HEK293 (cell line): ENCODE results near the gene MTR.

Experiments used
- CTCF ChIA-PET: fragments of 350-600 bp; formaldehyde crosslinking; extraction: SDS; loops from one replicate; lab custom pipeline; 2021; ENCODE audit warnings: antibody characterized with exemption; lab: Yijun Ruan, JAX
- POLR2A ChIA-PET: fragments of 300-600 bp; formaldehyde crosslinking; extraction: SDS; loops from one replicate; lab custom pipeline; 2020; ENCODE audit warnings: antibody characterized with exemption, inconsistent platforms; lab: Yijun Ruan, JAX
- H3K27ac ChIP-seq: fragments of 200-500 bp; sonication (Bioruptor generic); 2 replicates; pipeline ENCODE4 v1.5.1; 2014; ENCODE audit warnings: low read depth, low read length, control low read depth, inconsistent platforms; ENCODE audit errors: extremely low read depth
- H3K36me3 ChIP-seq, 2 experiments: fragments of 200-500 bp in 1 of 2; sonication (Bioruptor generic) in 1 of 2; 1 replicate in 1 of 2; 2 replicates in 1 of 2; pipeline ENCODE4 v1.5.1; 2014 to 2017; ENCODE audit warnings: inconsistent platforms in 2 of 2, low read length in 2 of 2; ENCODE audit not compliant: control insufficient read depth in 2 of 2, insufficient read depth in 1 of 2
- H3K4me1 ChIP-seq: fragments of 200-500 bp; sonication (Bioruptor generic); 2 replicates; pipeline ENCODE4 v1.5.1; 2014; ENCODE audit warnings: mild to moderate bottlenecking, low read length, inconsistent platforms; ENCODE audit not compliant: control insufficient read depth, insufficient read depth
- H3K4me3 ChIP-seq: 2 replicates; pipeline ENCODE4 v1.5.1; 2011; ENCODE audit warnings: low read depth, mild to moderate bottlenecking, control low read depth, low read length, moderate library complexity
- H3K9me3 ChIP-seq: fragments of 200-500 bp; sonication (Bioruptor generic); 2 replicates; pipeline ENCODE4 v1.5.1; 2014; ENCODE audit warnings: low read depth, low read length, inconsistent platforms; ENCODE audit not compliant: control insufficient read depth, insufficient read depth
- HOXD13 ChIP-seq: sonication (generic); formaldehyde crosslinking; IDR thresholded peaks from 2 replicates; pipeline ENCODE4 v1.8.0; 2022; ENCODE audit warnings: missing genetic modification reagents, borderline replicate concordance
- ZIC2 ChIP-seq: fragments of 450-650 bp; formaldehyde crosslinking; IDR thresholded peaks from 2 replicates; pipeline ENCODE4 v1.5.1; 2016; ENCODE audit warnings: missing biosample characterization, missing genetic modification characterization
- ZNF112 ChIP-seq: fragments of 450-650 bp; formaldehyde crosslinking; IDR thresholded peaks from 2 replicates; pipeline ENCODE4 v1.5.0; 2017; ENCODE audit warnings: missing biosample characterization, missing genetic modification characterization
- ZNF341 ChIP-seq: fragments of 450-650 bp; formaldehyde crosslinking; IDR thresholded peaks from 2 replicates; pipeline ENCODE4; 2016; ENCODE audit warnings: low read depth, missing biosample characterization, missing genetic modification characterization
- ZNF549 ChIP-seq: fragments of 450-650 bp; IDR thresholded peaks from 2 replicates; pipeline ENCODE4 v1.5.1; 2018; ENCODE audit warnings: missing biosample characterization, missing genetic modification characterization, mild to moderate bottlenecking, inconsistent platforms, moderate library complexity
- ZXDB ChIP-seq: fragments of 450-650 bp; formaldehyde crosslinking; IDR thresholded peaks from 2 replicates; pipeline ENCODE4 v1.5.1; 2016; ENCODE audit warnings: missing biosample characterization, missing genetic modification characterization
- TF ChIP-seq, protein P1 (sequence below): fragments of 450-650 bp; formaldehyde crosslinking; IDR thresholded peaks from 2 replicates; pipeline ENCODE4 v1.5.1; 2016; ENCODE audit warnings: missing biosample characterization, missing genetic modification characterization, borderline replicate concordance
- TF ChIP-seq, protein P2 (sequence below): fragments of 450-650 bp; IDR thresholded peaks from 2 replicates; pipeline ENCODE4 v1.5.1; 2018; ENCODE audit warnings: missing biosample characterization, mild to moderate bottlenecking, missing genetic modification characterization
- TF ChIP-seq, protein P3 (sequence below): fragments of 450-650 bp; formaldehyde crosslinking; IDR thresholded peaks from 2 replicates; pipeline ENCODE4 v1.5.1; 2016; ENCODE audit warnings: missing biosample characterization, missing genetic modification characterization
- TF ChIP-seq, protein P4 (sequence below): fragments of 450-650 bp; formaldehyde crosslinking; IDR thresholded peaks from 2 replicates; pipeline ENCODE4 v1.5.1; 2016; ENCODE audit warnings: missing biosample characterization, missing genetic modification characterization, borderline replicate concordance

The MTR gene

DNA sequence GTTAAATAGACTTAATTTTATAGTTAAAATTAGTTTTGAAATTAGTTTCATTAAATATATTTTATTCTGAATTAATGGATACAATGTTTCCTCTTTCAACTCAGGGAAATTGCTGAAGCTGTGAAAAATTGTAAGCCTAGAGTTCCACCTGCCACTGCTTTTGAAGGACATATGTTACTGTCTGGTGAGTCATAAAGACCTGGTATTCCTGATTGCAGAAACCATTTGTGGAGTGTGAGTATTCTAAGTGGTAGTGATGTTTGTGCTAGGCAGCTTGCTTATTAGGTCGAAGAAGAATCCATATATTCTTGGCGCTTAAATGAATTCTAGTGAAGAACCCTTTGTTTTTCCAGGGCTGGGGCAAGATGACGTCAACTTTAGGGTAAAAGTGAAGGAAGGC lies 34.0 kb downstream of the MTR start:
- Histone ChIP-seq H3K4me1 (no peaks in the 10 kb centered on the region), H3K9me3 (no peaks in the 10 kb centered on the region), H3K4me3 (no peak overlapping the region), H3K36me3 (peaks cover 55 to 84% of the 10 kb centered on the region in 2 experiments), H3K27ac (no peak overlapping the region)
- ChIA-PET POLR2A (no interaction called here), CTCF (interaction anchor here (0.6 to 1.3 kb wide), 3 partner anchors 12 to 220 kb away, joined by 3 to 4 read pairs (median 3); no protein-coding TSS in a partner anchor)
- TF ChIP-seq ZIC2 (no peak), ZXDB (tag by site-specific recombination) (no peak)

DNA sequence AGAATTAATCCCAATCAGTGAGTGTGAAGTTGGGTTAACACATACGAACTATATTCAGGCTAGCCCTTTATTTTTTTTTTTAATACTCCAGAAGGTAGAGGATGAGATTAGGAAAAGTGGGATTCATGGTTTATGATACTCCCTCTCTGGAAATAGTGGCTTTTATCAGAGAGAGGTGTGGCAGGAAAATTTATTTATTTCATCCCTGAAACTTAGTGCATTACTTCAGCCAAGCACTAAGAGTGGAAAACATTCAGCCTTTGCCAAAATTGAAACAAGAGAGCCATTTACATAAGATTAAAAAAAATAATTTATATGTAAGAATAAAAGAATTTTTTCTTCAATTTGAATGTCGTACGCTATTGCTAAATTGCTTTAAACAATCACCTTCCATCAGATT lies 35.0 kb downstream of the MTR start:
- Histone ChIP-seq H3K27ac (no peak overlapping the region), H3K4me1 (no peaks in the 10 kb centered on the region), H3K4me3 (no peak overlapping the region), H3K9me3 (no peaks in the 10 kb centered on the region), H3K36me3 (peaks cover 56 to 81% of the 10 kb centered on the region in 2 experiments)
- TF ChIP-seq, protein P1, sequence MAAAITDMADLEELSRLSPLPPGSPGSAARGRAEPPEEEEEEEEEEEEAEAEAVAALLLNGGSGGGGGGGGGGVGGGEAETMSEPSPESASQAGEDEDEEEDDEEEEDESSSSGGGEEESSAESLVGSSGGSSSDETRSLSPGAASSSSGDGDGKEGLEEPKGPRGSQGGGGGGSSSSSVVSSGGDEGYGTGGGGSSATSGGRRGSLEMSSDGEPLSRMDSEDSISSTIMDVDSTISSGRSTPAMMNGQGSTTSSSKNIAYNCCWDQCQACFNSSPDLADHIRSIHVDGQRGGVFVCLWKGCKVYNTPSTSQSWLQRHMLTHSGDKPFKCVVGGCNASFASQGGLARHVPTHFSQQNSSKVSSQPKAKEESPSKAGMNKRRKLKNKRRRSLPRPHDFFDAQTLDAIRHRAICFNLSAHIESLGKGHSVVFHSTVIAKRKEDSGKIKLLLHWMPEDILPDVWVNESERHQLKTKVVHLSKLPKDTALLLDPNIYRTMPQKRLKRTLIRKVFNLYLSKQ (tag by site-specific recombination): no peak
- no peak for TF ChIP-seq ZIC2
- no peak for TF ChIP-seq ZNF341 (tag by site-specific recombination)
- CTCF ChIA-PET: interaction anchor here (0.6 kb wide), 1 partner anchor 17 kb away, joined by 5 read pairs; no protein-coding TSS in a partner anchor
- POLR2A ChIA-PET: no interaction called here

DNA sequence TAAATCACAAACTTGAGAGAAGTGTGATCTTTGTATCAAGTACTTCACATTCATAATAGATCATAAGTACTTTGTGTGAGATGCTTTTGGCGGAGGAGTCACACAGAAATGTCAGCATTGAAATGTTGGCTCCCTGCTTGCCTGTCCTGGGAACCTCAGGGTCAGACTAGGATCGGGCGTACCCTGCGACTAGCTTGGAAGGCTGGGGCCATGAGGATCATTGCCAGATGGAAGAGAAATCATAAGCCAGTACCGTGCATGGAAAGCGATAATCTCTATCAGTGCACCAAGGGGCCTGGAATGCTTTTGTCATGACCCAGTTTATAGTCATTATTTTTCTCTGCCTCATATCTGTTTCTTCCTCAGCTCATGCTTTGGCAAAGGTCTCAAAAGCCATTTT lies 35.5 kb downstream of the MTR start:
- CTCF ChIA-PET: interaction anchor here (1.6 kb wide), 1 partner anchor 15 kb away, joined by 3 read pairs; no protein-coding TSS in a partner anchor
- no peak for TF ChIP-seq ZNF112 (tag by site-specific recombination)
- TF ChIP-seq ZNF549 (tag by site-specific recombination): no peak
- TF ChIP-seq, protein P2, sequence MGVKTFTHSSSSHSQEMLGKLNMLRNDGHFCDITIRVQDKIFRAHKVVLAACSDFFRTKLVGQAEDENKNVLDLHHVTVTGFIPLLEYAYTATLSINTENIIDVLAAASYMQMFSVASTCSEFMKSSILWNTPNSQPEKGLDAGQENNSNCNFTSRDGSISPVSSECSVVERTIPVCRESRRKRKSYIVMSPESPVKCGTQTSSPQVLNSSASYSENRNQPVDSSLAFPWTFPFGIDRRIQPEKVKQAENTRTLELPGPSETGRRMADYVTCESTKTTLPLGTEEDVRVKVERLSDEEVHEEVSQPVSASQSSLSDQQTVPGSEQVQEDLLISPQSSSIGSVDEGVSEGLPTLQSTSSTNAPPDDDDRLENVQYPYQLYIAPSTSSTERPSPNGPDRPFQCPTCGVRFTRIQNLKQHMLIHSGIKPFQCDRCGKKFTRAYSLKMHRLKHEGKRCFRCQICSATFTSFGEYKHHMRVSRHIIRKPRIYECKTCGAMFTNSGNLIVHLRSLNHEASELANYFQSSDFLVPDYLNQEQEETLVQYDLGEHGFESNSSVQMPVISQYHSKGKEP (tag by site-specific recombination): no peak
- TF ChIP-seq, protein P3, sequence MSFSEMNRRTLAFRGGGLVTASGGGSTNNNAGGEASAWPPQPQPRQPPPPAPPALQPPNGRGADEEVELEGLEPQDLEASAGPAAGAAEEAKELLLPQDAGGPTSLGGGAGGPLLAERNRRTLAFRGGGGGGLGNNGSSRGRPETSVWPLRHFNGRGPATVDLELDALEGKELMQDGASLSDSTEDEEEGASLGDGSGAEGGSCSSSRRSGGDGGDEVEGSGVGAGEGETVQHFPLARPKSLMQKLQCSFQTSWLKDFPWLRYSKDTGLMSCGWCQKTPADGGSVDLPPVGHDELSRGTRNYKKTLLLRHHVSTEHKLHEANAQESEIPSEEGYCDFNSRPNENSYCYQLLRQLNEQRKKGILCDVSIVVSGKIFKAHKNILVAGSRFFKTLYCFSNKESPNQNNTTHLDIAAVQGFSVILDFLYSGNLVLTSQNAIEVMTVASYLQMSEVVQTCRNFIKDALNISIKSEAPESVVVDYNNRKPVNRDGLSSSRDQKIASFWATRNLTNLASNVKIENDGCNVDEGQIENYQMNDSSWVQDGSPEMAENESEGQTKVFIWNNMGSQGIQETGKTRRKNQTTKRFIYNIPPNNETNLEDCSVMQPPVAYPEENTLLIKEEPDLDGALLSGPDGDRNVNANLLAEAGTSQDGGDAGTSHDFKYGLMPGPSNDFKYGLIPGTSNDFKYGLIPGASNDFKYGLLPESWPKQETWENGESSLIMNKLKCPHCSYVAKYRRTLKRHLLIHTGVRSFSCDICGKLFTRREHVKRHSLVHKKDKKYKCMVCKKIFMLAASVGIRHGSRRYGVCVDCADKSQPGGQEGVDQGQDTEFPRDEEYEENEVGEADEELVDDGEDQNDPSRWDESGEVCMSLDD: no peak
- TF ChIP-seq, protein P4, sequence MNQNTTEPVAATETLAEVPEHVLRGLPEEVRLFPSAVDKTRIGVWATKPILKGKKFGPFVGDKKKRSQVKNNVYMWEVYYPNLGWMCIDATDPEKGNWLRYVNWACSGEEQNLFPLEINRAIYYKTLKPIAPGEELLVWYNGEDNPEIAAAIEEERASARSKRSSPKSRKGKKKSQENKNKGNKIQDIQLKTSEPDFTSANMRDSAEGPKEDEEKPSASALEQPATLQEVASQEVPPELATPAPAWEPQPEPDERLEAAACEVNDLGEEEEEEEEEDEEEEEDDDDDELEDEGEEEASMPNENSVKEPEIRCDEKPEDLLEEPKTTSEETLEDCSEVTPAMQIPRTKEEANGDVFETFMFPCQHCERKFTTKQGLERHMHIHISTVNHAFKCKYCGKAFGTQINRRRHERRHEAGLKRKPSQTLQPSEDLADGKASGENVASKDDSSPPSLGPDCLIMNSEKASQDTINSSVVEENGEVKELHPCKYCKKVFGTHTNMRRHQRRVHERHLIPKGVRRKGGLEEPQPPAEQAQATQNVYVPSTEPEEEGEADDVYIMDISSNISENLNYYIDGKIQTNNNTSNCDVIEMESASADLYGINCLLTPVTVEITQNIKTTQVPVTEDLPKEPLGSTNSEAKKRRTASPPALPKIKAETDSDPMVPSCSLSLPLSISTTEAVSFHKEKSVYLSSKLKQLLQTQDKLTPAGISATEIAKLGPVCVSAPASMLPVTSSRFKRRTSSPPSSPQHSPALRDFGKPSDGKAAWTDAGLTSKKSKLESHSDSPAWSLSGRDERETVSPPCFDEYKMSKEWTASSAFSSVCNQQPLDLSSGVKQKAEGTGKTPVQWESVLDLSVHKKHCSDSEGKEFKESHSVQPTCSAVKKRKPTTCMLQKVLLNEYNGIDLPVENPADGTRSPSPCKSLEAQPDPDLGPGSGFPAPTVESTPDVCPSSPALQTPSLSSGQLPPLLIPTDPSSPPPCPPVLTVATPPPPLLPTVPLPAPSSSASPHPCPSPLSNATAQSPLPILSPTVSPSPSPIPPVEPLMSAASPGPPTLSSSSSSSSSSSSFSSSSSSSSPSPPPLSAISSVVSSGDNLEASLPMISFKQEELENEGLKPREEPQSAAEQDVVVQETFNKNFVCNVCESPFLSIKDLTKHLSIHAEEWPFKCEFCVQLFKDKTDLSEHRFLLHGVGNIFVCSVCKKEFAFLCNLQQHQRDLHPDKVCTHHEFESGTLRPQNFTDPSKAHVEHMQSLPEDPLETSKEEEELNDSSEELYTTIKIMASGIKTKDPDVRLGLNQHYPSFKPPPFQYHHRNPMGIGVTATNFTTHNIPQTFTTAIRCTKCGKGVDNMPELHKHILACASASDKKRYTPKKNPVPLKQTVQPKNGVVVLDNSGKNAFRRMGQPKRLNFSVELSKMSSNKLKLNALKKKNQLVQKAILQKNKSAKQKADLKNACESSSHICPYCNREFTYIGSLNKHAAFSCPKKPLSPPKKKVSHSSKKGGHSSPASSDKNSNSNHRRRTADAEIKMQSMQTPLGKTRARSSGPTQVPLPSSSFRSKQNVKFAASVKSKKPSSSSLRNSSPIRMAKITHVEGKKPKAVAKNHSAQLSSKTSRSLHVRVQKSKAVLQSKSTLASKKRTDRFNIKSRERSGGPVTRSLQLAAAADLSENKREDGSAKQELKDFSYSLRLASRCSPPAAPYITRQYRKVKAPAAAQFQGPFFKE: no peak
- TF ChIP-seq HOXD13 (CRISPR knock-in tag): no peak
- H3K36me3 ChIP-seq: peaks cover 55 to 82% of the 10 kb centered on the region in 2 experiments

More for the DNA sequence above, 35.5 kb downstream of the MTR start:
- H3K9me3 ChIP-seq: no peaks in the 10 kb centered on the region
- H3K27ac ChIP-seq: no peak overlapping the region
- H3K4me3 ChIP-seq: no peak overlapping the region
- POLR2A ChIA-PET: no interaction called here
- H3K4me1 ChIP-seq: no peaks in the 10 kb centered on the region
